DOHH2 (cell line): ENCODE measurements around the gene ZNF614.

Source experiments
- CTCF ChIP-seq: fragments of 200-600 bp; sonication (generic); IDR thresholded peaks from one replicate; pipeline ENCODE4 v1.5.1; 2014; ENCODE audit warnings: antibody characterized with exemption, mild to moderate bottlenecking, low read depth, low read length; ENCODE audit not compliant: poor library complexity, severe bottlenecking
- EZH2phosphoT487 ChIP-seq: fragments of 200-600 bp; sonication (generic); IDR thresholded peaks from 2 replicates; pipeline ENCODE4 v1.6.1; 2017; ENCODE audit warnings: borderline replicate concordance, mild to moderate bottlenecking, antibody characterized with exemption, low read length, moderate library complexity, mixed read lengths

GRCh38 chr19:52069653-52070052 lies 41.5 kb upstream of the ZNF614 start:
- no peak for TF ChIP-seq CTCF
- TF ChIP-seq EZH2phosphoT487, result no peak
